Naive thymus-derived CD4-positive, alpha-beta T cell (primary cell): Measurements from ENCODE around the gene MAP2K5. TPM values are rescaled to one million over a fixed set of nuclear protein-coding genes. Genes with fewer than 3 reads are reported as not detected.

Experiments
- ATAC-seq: fragments of 150-1000 bp; cut with Tn5 transposase; 2 replicates; pipeline ENCODE4 v1.10.0; 2021; ENCODE audit warnings: mild to moderate bottlenecking, moderate library complexity
- CTCF ChIA-PET: fragments of 350-600 bp; sonication (Branson Sonifier 250); formaldehyde crosslinking; loops from one replicate; lab custom pipeline; 2021; ENCODE audit warnings: antibody characterized with exemption; lab: Charles Lee
- POLR2A ChIA-PET: fragments of 350-600 bp; sonication (Branson Sonifier 250); formaldehyde crosslinking; loops from one replicate; lab custom pipeline; 2021; ENCODE audit warnings: antibody characterized with exemption, inconsistent platforms; lab: Charles Lee
- DNase-seq, 9 donors: peaks; one replicate each; pipeline versions ENCODE4 v3.0.0 to v3.0.0-alpha.2; 2020 to 2022; ENCODE audit warnings: mixed read lengths in 1 of 9
- H3K27ac ChIP-seq: one replicate; pipeline ENCODE4 v1.7.0; 2013; ENCODE audit warnings: mild to moderate bottlenecking, low read depth, low read length, moderate library complexity
- H3K27me3 ChIP-seq, 2 donors: one replicate each; pipeline ENCODE4 v1.7.0; 2013; ENCODE audit warnings: low read length in 2 of 2, mild to moderate bottlenecking in 2 of 2, moderate library complexity in 2 of 2; ENCODE audit not compliant: control insufficient read depth in 2 of 2, insufficient read depth in 2 of 2
- H3K36me3 ChIP-seq, 3 experiments: 1 replicate in 2 of 3; 2 replicates in 1 of 3; pipeline ENCODE4 v1.7.0; 2013; ENCODE audit warnings: low read length in 3 of 3, mild to moderate bottlenecking in 3 of 3, moderate library complexity in 1 of 3; ENCODE audit not compliant: insufficient read depth in 3 of 3, control insufficient read depth in 2 of 3
- H3K4me1 ChIP-seq, 2 donors: one replicate each; pipeline ENCODE4 v1.7.0; 2013; ENCODE audit warnings: low read length in 2 of 2, mild to moderate bottlenecking in 2 of 2, moderate library complexity in 1 of 2; ENCODE audit not compliant: control insufficient read depth in 2 of 2, insufficient read depth in 2 of 2
- H3K4me3 ChIP-seq: 2 replicates; pipeline ENCODE4 v1.7.0; 2013; ENCODE audit warnings: mild to moderate bottlenecking, low read length
- H3K9me3 ChIP-seq, 3 experiments: 1 replicate in 2 of 3; 2 replicates in 1 of 3; pipeline ENCODE4 v1.7.0; 2013; ENCODE audit warnings: low read length in 3 of 3; ENCODE audit not compliant: control insufficient read depth in 2 of 3
- H3K27ac Mint-ChIP-seq, 9 donors: one replicate each; pipeline ENCODE4 v1.8.0; 2020 to 2022; ENCODE audit warnings: mixed read lengths in 9 of 9, mild to moderate bottlenecking in 8 of 9, moderate library complexity in 5 of 9, inconsistent platforms in 2 of 9
- H3K27me3 Mint-ChIP-seq, 5 donors: one replicate each; pipeline ENCODE4 v1.8.0; 2021 to 2022; ENCODE audit warnings: mixed read lengths in 5 of 5, mild to moderate bottlenecking in 1 of 5
- H3K36me3 Mint-ChIP-seq, 5 donors: one replicate each; pipeline ENCODE4 v1.8.0; 2020 to 2022; ENCODE audit warnings: mixed read lengths in 5 of 5, mild to moderate bottlenecking in 3 of 5, inconsistent platforms in 1 of 5
- H3K4me1 Mint-ChIP-seq, 7 donors: one replicate each; pipeline ENCODE4 v1.8.0; 2020 to 2022; ENCODE audit warnings: mixed read lengths in 7 of 7, mild to moderate bottlenecking in 3 of 7, inconsistent platforms in 1 of 7
- H3K4me3 Mint-ChIP-seq, 10 donors: one replicate each; pipeline ENCODE4 v1.8.0; 2020 to 2022; ENCODE audit warnings: mild to moderate bottlenecking in 10 of 10, mixed read lengths in 10 of 10, moderate library complexity in 6 of 10, inconsistent platforms in 2 of 10
- H3K9me3 Mint-ChIP-seq, 11 donors: one replicate each; pipeline ENCODE4 v1.8.0; 2020 to 2022; ENCODE audit warnings: mixed read lengths in 11 of 11, mild to moderate bottlenecking in 4 of 11, inconsistent platforms in 1 of 11, moderate library complexity in 1 of 11
- intact Hi-C, 2 donors: fragments of 100-400 bp; cut with micrococcal nuclease; formaldehyde crosslinking; loops; one replicate each; pipeline ENCODE4 v1.15.1; 2023
- polyA plus RNA-seq, 2 donors: library from polyadenylated mRNA; unstranded; fragments of 300-500 nt; fragmentation: Illumina TruSeq; gene quantifications; one replicate each; pipeline ENCODE4 v1.2.3, GENCODE V29; 2021
- total RNA-seq, 6 experiments: library from RNA in 5 of 6; stranded (reverse) in 5 of 6; gene quantifications; 1 replicate in 5 of 6; 2 replicates in 1 of 6; pipeline ENCODE4 v1.2.3 and lab custom pipeline; 2021 to 2026

Gene MAP2K5
- total and polyA plus RNA-seq, 7 experiments from 2014 or later: 22.7 to 43.4 (median 33.9) TPM

GRCh38 chr15:67520321-67521028 is 22.0 kb upstream of the MAP2K5 start:
- ChIA-PET CTCF (interaction anchor here (0.6 to 1.2 kb wide), 2 partner anchors 10 to 22 kb away, joined by 3 to 4 read pairs; partner anchors contain the start of gene MAP2K5), POLR2A (interaction anchor here (0.6 to 2.8 kb wide), 5 partner anchors 10 to 64 kb away, joined by 3 to 40 read pairs (median 11); partner anchors contain the start of gene MAP2K5)
- Mint-ChIP-seq H3K27me3 (no peaks in the 10 kb centered on the region), H3K4me1 (peaks cover 20 to 40% (median 34%) of the 10 kb centered on the region in 7 donors), H3K4me3 (peak overlapping the region; percentile 85 to 96 (median 91)), H3K27ac (peak overlapping the region; percentile 88 to 96 (median 94)), H3K9me3 (no peaks in the 10 kb centered on the region), H3K36me3 (peaks cover 0 to 4% (median 0%) of the 10 kb centered on the region in 5 donors)
- peak overlapping the region; percentile 87 for H3K4me3 ChIP-seq
- H3K27ac ChIP-seq: peak overlapping the region; percentile 85
- H3K27me3 ChIP-seq: no peaks in the 10 kb centered on the region
- H3K9me3 ChIP-seq: no peaks in the 10 kb centered on the region
- DNase-seq (peak in 1 of 9 donors; percentile 9), ATAC-seq (peak; percentile 14)
- H3K36me3 ChIP-seq: peaks cover 0 to 6% (median 0%) of the 10 kb centered on the region in 3 experiments
- intact Hi-C loops: loop anchor here (1.0 to 10.0 kb wide), 8 partner anchors 21 to 534 kb away; partner anchors contain the start of genes RNU6-1 (in 2 of the 2), AAGAB (in 1 of the 2), IQCH (in 1 of the 2) and MAP2K5 (in 1 of the 2)
- peaks cover 16 to 28% of the 10 kb centered on the region in 2 donors for H3K4me1 ChIP-seq

- H3K27me3 ChIP-seq: no peaks in the 10 kb centered on the region
- peaks cover 20 to 40% (median 34%) of the 10 kb centered on the region in 7 donors for H3K4me1 Mint-ChIP-seq
- no peaks in the 10 kb centered on the region for H3K27me3 Mint-ChIP-seq
- peak within 1 kb of the TSS; percentile 87 for H3K4me3 ChIP-seq
- H3K9me3 ChIP-seq: no peaks in the 10 kb centered on the region
- peak; percentile 90 for ATAC-seq
- peaks cover 16 to 28% of the 10 kb centered on the region in 2 donors for H3K4me1 ChIP-seq
- peak; percentile 78 to 92 (median 82) for DNase-seq
- H3K9me3 Mint-ChIP-seq: no peaks in the 10 kb centered on the region
- peaks cover 0 to 6% (median 0%) of the 10 kb centered on the region in 3 experiments for H3K36me3 ChIP-seq
- H3K36me3 Mint-ChIP-seq: peaks cover 0 to 4% (median 0%) of the 10 kb centered on the region in 5 donors
- intact Hi-C loops: loop anchor here (1.0 to 10.0 kb wide), 8 partner anchors 20 to 534 kb away; partner anchors contain the start of genes RNU6-1 (in 2 of the 2), AAGAB (in 1 of the 2), IQCH (in 1 of the 2) and MAP2K5 (in 1 of the 2)
- CTCF ChIA-PET: interaction anchor here (0.6 to 1.2 kb wide), 4 partner anchors 9 to 659 kb away, joined by 3 to 4 read pairs (median 3); partner anchors contain the start of gene MAP2K5
- peak within 1 kb of the TSS; percentile 85 for H3K27ac ChIP-seq
- POLR2A ChIA-PET: interaction anchor here (0.6 to 2.8 kb wide), 7 partner anchors 9 to 317 kb away, joined by 3 to 40 read pairs (median 5); partner anchors contain the start of gene MAP2K5
- H3K4me3 Mint-ChIP-seq: peak within 1 kb of the TSS; percentile 85 to 98 (median 95)
- peak within 1 kb of the TSS; percentile 88 to 96 (median 94) for H3K27ac Mint-ChIP-seq
Observed at GRCh38 chr15:67521029-67521782, 21.3 kb upstream of the MAP2K5 start, which contains the start of gene C15orf61. Gene C15orf61 (plus strand): TSS chr15:67521131. CDS start chr15:67521249, 118 bp downstream.

GRCh38 chr15:67521783-67522568 is 20.5 kb upstream of the MAP2K5 start:
- peak overlapping the region; percentile 88 to 96 (median 93) for H3K27ac Mint-ChIP-seq
- H3K4me3 Mint-ChIP-seq: peak overlapping the region; percentile 85 to 98 (median 95)
- Histone ChIP-seq H3K9me3 (no peaks in the 10 kb centered on the region), H3K4me1 (peaks cover 16 to 28% of the 10 kb centered on the region in 2 donors), H3K4me3 (peak overlapping the region; percentile 87), H3K27me3 (no peaks in the 10 kb centered on the region), H3K27ac (peak overlapping the region; percentile 85), H3K36me3 (peaks cover 0 to 6% (median 0%) of the 10 kb centered on the region in 3 experiments)
- POLR2A ChIA-PET: interaction anchor here (0.9 to 2.8 kb wide), 5 partner anchors 8 to 316 kb away, joined by 3 to 40 read pairs (median 11); partner anchors contain the start of gene MAP2K5
- H3K4me1 Mint-ChIP-seq: peaks cover 20 to 40% (median 34%) of the 10 kb centered on the region in 7 donors
- CTCF ChIA-PET: interaction anchor here (0.6 to 1.2 kb wide), 3 partner anchors 8 to 658 kb away, joined by 3 to 4 read pairs (median 3); no protein-coding TSS in a partner anchor
- no peaks in the 10 kb centered on the region for H3K27me3 Mint-ChIP-seq
- intact Hi-C loops: loop anchor here (1.0 to 10.0 kb wide), 8 partner anchors 19 to 533 kb away; partner anchors contain the start of genes RNU6-1 (in 2 of the 2), AAGAB (in 1 of the 2), IQCH (in 1 of the 2) and MAP2K5 (in 1 of the 2)
- peaks cover 0 to 4% (median 0%) of the 10 kb centered on the region in 5 donors for H3K36me3 Mint-ChIP-seq
- DNase-seq: no peak
- ATAC-seq: no peak
- H3K9me3 Mint-ChIP-seq: no peaks in the 10 kb centered on the region

GRCh38 chr15:67523330-67523729 is 19.2 kb upstream of the MAP2K5 start:
- Mint-ChIP-seq H3K4me1 (peaks cover 18 to 37% (median 31%) of the 10 kb centered on the region in 7 donors), H3K4me3 (peak overlapping the region in 9 of 10 donors; percentile 2 to 96 (median 94)), H3K9me3 (no peaks in the 10 kb centered on the region), H3K36me3 (peaks cover 0 to 7% (median 4%) of the 10 kb centered on the region in 5 donors), H3K27ac (peak overlapping the region in 3 of 9 donors; percentile 33 to 90 (median 88)), H3K27me3 (no peaks in the 10 kb centered on the region)
- Histone ChIP-seq H3K36me3 (peaks cover 0 to 14% (median 0%) of the 10 kb centered on the region in 3 experiments), H3K4me3 (no peak overlapping the region), H3K27ac (no peak overlapping the region), H3K27me3 (no peaks in the 10 kb centered on the region), H3K9me3 (no peaks in the 10 kb centered on the region), H3K4me1 (peaks cover 16 to 28% of the 10 kb centered on the region in 2 donors)
- DNase-seq (no peak), ATAC-seq (no peak)
- ChIA-PET POLR2A (interaction anchor here (0.5 to 5.9 kb wide), 4 partner anchors 17 to 362 kb away, joined by 3 to 43 read pairs (median 3); partner anchors contain the start of gene MAP2K5), CTCF (no interaction called here)
- intact Hi-C loops: loop anchor here (5.0 to 10.0 kb wide), 4 partner anchors 66 to 531 kb away; partner anchors contain the start of gene PIAS1 (in 1 of the 2)

- Mint-ChIP-seq H3K9me3 (no peaks in the 10 kb centered on the region), H3K4me1 (peaks cover 18 to 37% (median 31%) of the 10 kb centered on the region in 7 donors), H3K27me3 (no peaks in the 10 kb centered on the region), H3K4me3 (peak overlapping the region in 1 of 10 donors; percentile 41), H3K36me3 (peaks cover 0 to 7% (median 0%) of the 10 kb centered on the region in 5 donors), H3K27ac (peak overlapping the region in 6 of 9 donors; percentile 54 to 81 (median 68))
- Histone ChIP-seq H3K4me3 (no peak overlapping the region), H3K4me1 (peaks cover 16 to 28% of the 10 kb centered on the region in 2 donors), H3K27me3 (no peaks in the 10 kb centered on the region), H3K27ac (no peak overlapping the region), H3K36me3 (peaks cover 0 to 14% (median 0%) of the 10 kb centered on the region in 3 experiments), H3K9me3 (no peaks in the 10 kb centered on the region)
- CTCF ChIA-PET: interaction anchor here (1.4 kb wide), 1 partner anchor 317 kb away, joined by 4 read pairs; no protein-coding TSS in a partner anchor
- intact Hi-C loops: loop anchor here (5.0 to 10.0 kb wide), 4 partner anchors 67 to 531 kb away; partner anchors contain the start of gene PIAS1 (in 1 of the 2)
- POLR2A ChIA-PET: interaction anchor here (0.6 to 5.9 kb wide), 5 partner anchors 16 to 737 kb away, joined by 3 to 43 read pairs (median 3); partner anchors contain the start of gene MAP2K5
- no peak for ATAC-seq
- DNase-seq: no peak
Observed at GRCh38 chr15:67524235-67524634, 18.3 kb upstream of the MAP2K5 start.
